Lung (tissue), 12 donors: ENCODE results near the gene E2F4. TPM values are rescaled to one million over a fixed set of nuclear protein-coding genes. Genes with fewer than 3 reads are reported as not detected.

Experiments used
- ATAC-seq: fragments of 200-7000 bp; cut with Tn5 transposase; one replicate; pipeline ENCODE4 v1.9.1; 2020; ENCODE audit warnings: moderate number of reproducible peaks; ENCODE audit not compliant: insufficient read depth, low FRiP score
- DNase-seq, 3 donors: peaks; one replicate each; pipeline ENCODE4 v3.0.0-alpha.2; 2013 to 2017
- H3K27ac ChIP-seq, 2 donors: one replicate each; pipeline ENCODE4 v1.5.1; 2013; ENCODE audit warnings: mild to moderate bottlenecking in 2 of 2, moderate library complexity in 2 of 2, control low read depth in 1 of 2, inconsistent platforms in 1 of 2, low read depth in 1 of 2, low read length in 1 of 2
- H3K27me3 ChIP-seq, 3 donors: one replicate each; pipeline ENCODE4 v1.5.1; 2013; ENCODE audit warnings: low read length in 2 of 3; ENCODE audit not compliant: control insufficient read depth in 3 of 3, insufficient read depth in 3 of 3
- H3K36me3 ChIP-seq, 4 donors: one replicate each; pipeline ENCODE4 v1.5.1; 2013; ENCODE audit warnings: low read length in 4 of 4, mild to moderate bottlenecking in 1 of 4, moderate library complexity in 1 of 4; ENCODE audit not compliant: control insufficient read depth in 4 of 4, insufficient read depth in 4 of 4
- H3K4me1 ChIP-seq, 5 donors: one replicate each; pipeline ENCODE4 v1.5.1; 2013; ENCODE audit warnings: low read length in 5 of 5, mild to moderate bottlenecking in 2 of 5, moderate library complexity in 1 of 5; ENCODE audit not compliant: control insufficient read depth in 5 of 5, insufficient read depth in 5 of 5
- H3K4me3 ChIP-seq: one replicate; pipeline ENCODE4 v1.5.1; 2013; ENCODE audit warnings: mild to moderate bottlenecking, control low read depth, moderate library complexity
- H3K9ac ChIP-seq, 2 donors: one replicate each; pipeline ENCODE4 v1.5.1; 2013; ENCODE audit warnings: low read length in 2 of 2, control low read depth in 1 of 2; ENCODE audit not compliant: insufficient read depth in 1 of 2
- H3K9me3 ChIP-seq, 4 donors: one replicate each; pipeline ENCODE4 v1.5.1; 2013; ENCODE audit warnings: low read length in 3 of 4, mild to moderate bottlenecking in 1 of 4, moderate library complexity in 1 of 4; ENCODE audit not compliant: control insufficient read depth in 4 of 4, insufficient read depth in 3 of 4
- CTCF ChIP-seq: IDR thresholded peaks from 2 replicates; pipeline ENCODE4 v1.5.1; 2012; ENCODE audit warnings: mild to moderate bottlenecking; ENCODE audit errors: control extremely low read depth, extremely low read depth
- WGBS, 2 donors: extraction: QIAGEN DNeasy Blood & Tissue Kit; methylation state at CpG; one replicate each; pipeline ENCODE4 v1.1.7; 2013; 5-methylcytosine and 5-hydroxymethylcytosine counted together
- polyA plus RNA-seq, 2 donors: library from polyadenylated mRNA; stranded (reverse); fragments of 200-250 nt; gene quantifications; one replicate each; pipeline ENCODE4 v1.2.1, GENCODE V29; 2013
- total RNA-seq, 2 donors: library from RNA; depleted of rRNA in 1 of 2; stranded (reverse); fragments of >200 nt in 1 of 2; gene quantifications; one replicate each; pipeline ENCODE4 v1.2.1, GENCODE V29; 2014 to 2021
- donor health status: control.
- donor health status: control.
- donor health status: Bipolar disorder and iron deficiency.
- donor health status: healthy.
- donor health status: DM: yes; HTN: yes; CAD: no.

The E2F4 gene
- total and polyA plus RNA-seq, 4 donors: 27.8 to 86.1 (median 56.4) TPM

GRCh38 chr16:67213197-67214019 is 21.5 kb downstream of the E2F4 start:
- H3K4me3 ChIP-seq: no peak overlapping the region
- no peak for TF ChIP-seq CTCF
- H3K4me1 ChIP-seq: peaks cover 6 to 26% (median 16%) of the 10 kb centered on the region in 5 donors
- H3K27ac ChIP-seq: peak overlapping the region in 1 of 2 donors; percentile 4
- WGBS, 2 donors: 79 to 83% methylated on average over 8 of the region's 8 CpGs
- no peak for ATAC-seq
- no peaks in the 10 kb centered on the region for H3K9me3 ChIP-seq
- no peaks in the 10 kb centered on the region for H3K27me3 ChIP-seq
- no peak overlapping the region for H3K9ac ChIP-seq
- H3K36me3 ChIP-seq: peaks cover 0 to 1% (median 0%) of the 10 kb centered on the region in 4 donors
- DNase-seq: no peak

GRCh38 chr16:67215706-67216105 is 23.8 kb downstream of the E2F4 start:
- DNase-seq (no peak), ATAC-seq (no peak)
- H3K27me3 ChIP-seq: no peaks in the 10 kb centered on the region
- peaks cover 0 to 3% (median under 1%) of the 10 kb centered on the region in 4 donors for H3K36me3 ChIP-seq
- peaks cover 6 to 26% (median 16%) of the 10 kb centered on the region in 5 donors for H3K4me1 ChIP-seq
- 67 to 68% methylated on average over 5 of the region's 5 CpGs for WGBS, 2 donors
- TF ChIP-seq CTCF: no peak
- no peak overlapping the region for H3K4me3 ChIP-seq
- peak overlapping the region in 1 of 2 donors; percentile 63 for H3K27ac ChIP-seq
- no peaks in the 10 kb centered on the region for H3K9me3 ChIP-seq
- no peak overlapping the region for H3K9ac ChIP-seq

GRCh38 chr16:67216612-67217490 is 24.9 kb downstream of the E2F4 start:
- peak; percentile 78 to 87 (median 86) for DNase-seq
- H3K9me3 ChIP-seq: no peaks in the 10 kb centered on the region
- H3K9ac ChIP-seq: peak overlapping the region in 1 of 2 donors; percentile 8
- peaks cover 6 to 26% (median 16%) of the 10 kb centered on the region in 5 donors for H3K4me1 ChIP-seq
- WGBS, 2 donors: 38 to 45% methylated on average over 18 of the region's 18 CpGs
- no peak for TF ChIP-seq CTCF
- peak overlapping the region; percentile 63 for H3K27ac ChIP-seq
- H3K4me3 ChIP-seq: no peak overlapping the region
- peaks cover 0 to 3% (median under 1%) of the 10 kb centered on the region in 4 donors for H3K36me3 ChIP-seq
- H3K27me3 ChIP-seq: no peaks in the 10 kb centered on the region
- ATAC-seq: peak; percentile 72
